HG02938 (cell line): ENCODE results near the gene ZXDC.

Experiments
- ATAC-seq: cut with Tn5 transposase; IDR thresholded peaks from one replicate; pipeline ENCODE4 v1.9.1; 2021; ENCODE audit warnings: mild to moderate bottlenecking, moderate library complexity; ENCODE audit not compliant: unreplicated experiment

ZXDC gene

GRCh38 chr3:126456766-126457388 lies 18.8 kb downstream of the ZXDC start:
- ATAC-seq: no peak

GRCh38 chr3:126456211-126456610 lies 19.5 kb downstream of the ZXDC start:
- no peak for ATAC-seq

GRCh38 chr3:126454437-126455198 lies 21.1 kb downstream of the ZXDC start:
- ATAC-seq: no peak

- ATAC-seq: no peak
These were observed 21.7 kb downstream of the ZXDC start for GRCh38 chr3:126454025-126454424.

- no peak for ATAC-seq
These were observed 23.5 kb downstream of the ZXDC start for GRCh38 chr3:126452213-126452612.

- no peak for ATAC-seq
These were observed 24.2 kb downstream of the ZXDC start for GRCh38 chr3:126451511-126451910.

GRCh38 chr3:126450744-126451143 lies 24.9 kb downstream of the ZXDC start:
- ATAC-seq: no peak

- ATAC-seq: no peak
These were observed 25.5 kb downstream of the ZXDC start for GRCh38 chr3:126450219-126450618.

GRCh38 chr3:126449621-126450051 lies 26.1 kb downstream of the ZXDC start:
- ATAC-seq: no peak

GRCh38 chr3:126448893-126449180 lies 26.9 kb downstream of the ZXDC start:
- no peak for ATAC-seq

- no peak for ATAC-seq
These were observed 27.4 kb downstream of the ZXDC start for GRCh38 chr3:126448136-126448892.

- no peak for ATAC-seq
These were observed 28.1 kb downstream of the ZXDC start for GRCh38 chr3:126447456-126448106.

GRCh38 chr3:126446791-126447190 lies 28.9 kb downstream of the ZXDC start:
- ATAC-seq: no peak

GRCh38 chr3:126446301-126446700 lies 29.4 kb downstream of the ZXDC start:
- ATAC-seq: no peak

GRCh38 chr3:126445506-126445905 lies 30.2 kb downstream of the ZXDC start:
- ATAC-seq: no peak

- no peak for ATAC-seq
These were observed 32.8 kb downstream of the ZXDC start for GRCh38 chr3:126442856-126443242.

- no peak for ATAC-seq
These were observed 33.4 kb downstream of the ZXDC start for GRCh38 chr3:126442094-126442855.

GRCh38 chr3:126441256-126441880 lies 34.3 kb downstream of the ZXDC start:
- ATAC-seq: no peak

- ATAC-seq: no peak
These were observed 35.0 kb downstream of the ZXDC start for GRCh38 chr3:126440709-126440995.

- no peak for ATAC-seq
These were observed 35.6 kb downstream of the ZXDC start for GRCh38 chr3:126439968-126440708.
